Forelimb muscle (tissue), 1 donor: Measurements from ENCODE around the gene THOC6. TPM values are rescaled to one million over a fixed set of nuclear protein-coding genes. Genes with fewer than 3 reads are reported as not detected.
"Not testable (repeated sequence)": the region's sequence is repeated elsewhere in the genome, so short reads cannot be mapped to it uniquely, and the experiment has no call there.

Experiments
- DNase-seq: peaks from one replicate; pipeline ENCODE4 v3.0.0-alpha.2; 2013; ENCODE audit warnings: low read depth
- polyA plus RNA-seq: library from polyadenylated mRNA; unstranded; fragments of 120-200 nt; gene quantifications from one replicate; pipeline ENCODE4 v1.2.1, GENCODE V29; 2013; ENCODE audit not compliant: insufficient read length

THOC6 gene
- polyA plus RNA-seq, 1 donor = 18.4 TPM

- DNase-seq = not testable (repeated sequence)
Measured at GRCh38 chr16:3072148-3072547, 48.3 kb downstream of the THOC6 start.

GRCh38 chr16:3072576-3073263 lies 48.9 kb downstream of the THOC6 start:
- not testable (repeated sequence) for DNase-seq

- no peak for DNase-seq
Measured at GRCh38 chr16:3073448-3073847, 49.6 kb downstream of the THOC6 start.

GRCh38 chr16:3074860-3075522 lies 51.2 kb downstream of the THOC6 start:
- DNase-seq = no peak

- no peak for DNase-seq
Measured at GRCh38 chr16:3075523-3075915, 51.7 kb downstream of the THOC6 start.

GRCh38 chr16:3075946-3076345 lies 52.1 kb downstream of the THOC6 start:
- not testable (repeated sequence) for DNase-seq

GRCh38 chr16:3076577-3076976 lies 52.7 kb downstream of the THOC6 start:
- no peak for DNase-seq

Other genes starting within 250 kb of the THOC6 start
- gene ELOB, start 246.8 kb upstream of the THOC6 start, polyA plus RNA-seq = 158 TPM
- gene PRSS33, start 236.5 kb upstream of the THOC6 start, polyA plus RNA-seq = not detected
- not detected for gene PRSS41, start 225.6 kb upstream of the THOC6 start, polyA plus RNA-seq
- gene PRSS21, start 206.8 kb upstream of the THOC6 start, polyA plus RNA-seq = 0.28 TPM
- gene ZG16B, start 193.7 kb upstream of the THOC6 start, polyA plus RNA-seq = 0.39 TPM
- not detected for gene PRSS22, start 165.9 kb upstream of the THOC6 start, polyA plus RNA-seq
- gene FLYWCH2, start 140.8 kb upstream of the THOC6 start, polyA plus RNA-seq = 14.1 TPM
- gene FLYWCH1, start 112.1 kb upstream of the THOC6 start, polyA plus RNA-seq = 24.9 TPM
- 4.0 TPM for gene KREMEN2, start 59.8 kb upstream of the THOC6 start, polyA plus RNA-seq
- gene PAQR4, start 54.7 kb upstream of the THOC6 start, polyA plus RNA-seq = 5.3 TPM
- 9.9 TPM for gene PKMYT1, start 43.6 kb upstream of the THOC6 start, polyA plus RNA-seq
- gene CLDN9, start 11.1 kb upstream of the THOC6 start, polyA plus RNA-seq = 3.6 TPM
- 0.19 TPM for gene CLDN6, start 5.9 kb upstream of the THOC6 start, polyA plus RNA-seq
- gene TNFRSF12A, start 3.7 kb upstream of the THOC6 start, polyA plus RNA-seq = 79.1 TPM
- gene HCFC1R1, start 93 bp upstream of the THOC6 start, polyA plus RNA-seq = 109 TPM
- not detected for gene BICDL2, start 12.9 kb downstream of the THOC6 start, polyA plus RNA-seq
- gene MMP25, start 22.5 kb downstream of the THOC6 start, polyA plus RNA-seq = 1.9 TPM
- gene IL32, start 41.6 kb downstream of the THOC6 start, polyA plus RNA-seq = 121 TPM
- 0.08 TPM for gene ZSCAN10, start 75.3 kb downstream of the THOC6 start, polyA plus RNA-seq
- 13.0 TPM for gene ZNF205, start 88.6 kb downstream of the THOC6 start, polyA plus RNA-seq
- gene ZNF213, start 111.0 kb downstream of the THOC6 start, polyA plus RNA-seq = 12.3 TPM
- not detected for gene OR1F1, start 164.2 kb downstream of the THOC6 start, polyA plus RNA-seq
- 6.3 TPM for gene ZNF200, start 211.1 kb downstream of the THOC6 start, polyA plus RNA-seq
- 0.28 TPM for gene MEFV, start 232.6 kb downstream of the THOC6 start, polyA plus RNA-seq